ENCODE results near the gene ELF1.

Gene ELF1

GRCh38 chr13:41019011-41019487 is at the start of gene ELF1:
Gene ELF1 (minus strand): TSS chr13:41019316. CDS start chr13:40982054, 37,262 bp downstream.
- peak within 1 kb of the TSS; percentile 33 for H3K4me3 ChIP-seq (ENCODE audit: low read depth, low read length)
- TF ChIP-seq CTCF (IDR thresholded peaks at IDR 0.05; ENCODE audit: low read depth, low read length): no peak

GRCh38 chr13:41065078-41065477 is 46.0 kb upstream of the ELF1 start:
- no peak for TF ChIP-seq CTCF (IDR thresholded peaks at IDR 0.05; ENCODE audit: low read depth, low read length)
- H3K4me3 ChIP-seq (ENCODE audit: low read depth, low read length): no peak overlapping the region

GRCh38 chr13:41064493-41064892 is 45.4 kb upstream of the ELF1 start:
- no peak for TF ChIP-seq CTCF (IDR thresholded peaks at IDR 0.05; ENCODE audit: low read depth, low read length)
- peak overlapping the region; percentile 14; the same call in 1 of the 2 replicates for H3K4me3 ChIP-seq (ENCODE audit: low read depth, low read length)

- TF ChIP-seq CTCF (IDR thresholded peaks at IDR 0.05; ENCODE audit: low read depth, low read length): no peak
- H3K4me3 ChIP-seq (ENCODE audit: low read depth, low read length): peak overlapping the region; percentile 74
These were observed 43.1 kb upstream of the ELF1 start for GRCh38 chr13:41061914-41062837.

- peak within 1 kb of the TSS; percentile 74 for H3K4me3 ChIP-seq (ENCODE audit: low read depth, low read length)
- TF ChIP-seq CTCF (IDR thresholded peaks at IDR 0.05; ENCODE audit: low read depth, low read length): no peak
These were observed 42.2 kb upstream of the ELF1 start, which contains the start of gene WBP4 for GRCh38 chr13:41061075-41061913. Gene WBP4 (plus strand): TSS chr13:41061509. CDS start chr13:41061674, 165 bp downstream.

- H3K4me3 ChIP-seq (ENCODE audit: low read depth, low read length): peak overlapping the region; percentile 74
- TF ChIP-seq CTCF (IDR thresholded peaks at IDR 0.05; ENCODE audit: low read depth, low read length): no peak
These were observed 41.6 kb upstream of the ELF1 start for GRCh38 chr13:41060724-41061074.

Measured in WI38 (cell line).